NCI-H82 treated with DMSO at 0.1 percent for 48 hours (cell line): ENCODE results near the gene ATG2A.
"Not testable (repeated sequence)": the region's sequence is repeated elsewhere in the genome, so short reads cannot be mapped to it uniquely, and the experiment has no call there.

Experiments used
- DNase-seq: peaks from one replicate; lab custom pipeline; 2025; ENCODE audit not compliant: unreplicated experiment; lab: John Stamatoyannopoulos, UW

ATG2A gene

GRCh38 chr11:64857485-64857884, 59.5 kb downstream of the ATG2A start:
- no peak for DNase-seq

- no peak for DNase-seq
These were observed 60.4 kb downstream of the ATG2A start for GRCh38 chr11:64856382-64857227.

- no peak for DNase-seq
These were observed 61.3 kb downstream of the ATG2A start for GRCh38 chr11:64855596-64856304.

GRCh38 chr11:64854534-64855502, 62.2 kb downstream of the ATG2A start:
- DNase-seq = no peak

GRCh38 chr11:64854157-64854533, 62.9 kb downstream of the ATG2A start:
- no peak for DNase-seq

- no peak for DNase-seq
These were observed 63.3 kb downstream of the ATG2A start for GRCh38 chr11:64853709-64854108.

- no peak for DNase-seq
These were observed 64.1 kb downstream of the ATG2A start for GRCh38 chr11:64852804-64853509.

- no peak for DNase-seq
These were observed 65.1 kb downstream of the ATG2A start for GRCh38 chr11:64851831-64852351.

- DNase-seq = no peak
These were observed 65.9 kb downstream of the ATG2A start for GRCh38 chr11:64850979-64851567.

GRCh38 chr11:64849598-64850356, 67.2 kb downstream of the ATG2A start:
- no peak for DNase-seq

GRCh38 chr11:64848826-64849597, 68.0 kb downstream of the ATG2A start:
- DNase-seq = no peak

GRCh38 chr11:64848214-64848825, 68.7 kb downstream of the ATG2A start:
- DNase-seq = no peak

- peak; percentile 68 for DNase-seq
These were observed 69.9 kb downstream of the ATG2A start for GRCh38 chr11:64846998-64847666.

- not testable (repeated sequence) for DNase-seq
These were observed 71.3 kb downstream of the ATG2A start for GRCh38 chr11:64845776-64846129.

GRCh38 chr11:64845129-64845775, 71.8 kb downstream of the ATG2A start:
- DNase-seq = no peak
